Trophoblast cell (in vitro differentiated cells and primary cell): Measurements from ENCODE around the gene RNF10.
"Not testable (repeated sequence)": the region's sequence is repeated elsewhere in the genome, so short reads cannot be mapped to it uniquely, and the experiment has no call there.

ENCODE experiments used
- DNase-seq, 2 donors: peaks; one replicate each; pipeline ENCODE4 v3.0.0-alpha.2; 2016
- H2AFZ ChIP-seq: 2 replicates; pipeline ENCODE4 v1.6.1; 2013; ENCODE audit warnings: low read length, moderate library complexity, mild to moderate bottlenecking; ENCODE audit not compliant: insufficient read depth, poor library complexity
- H2AK5ac ChIP-seq: 2 replicates; pipeline ENCODE4 v1.6.1; 2013; ENCODE audit warnings: mild to moderate bottlenecking, low read length
- H2BK120ac ChIP-seq: 2 replicates; pipeline ENCODE4 v1.6.1; 2013; ENCODE audit warnings: low read length, mild to moderate bottlenecking, moderate library complexity; ENCODE audit not compliant: insufficient read depth, poor library complexity
- H2BK12ac ChIP-seq: 2 replicates; pipeline ENCODE4 v1.6.1; 2013; ENCODE audit warnings: mild to moderate bottlenecking, low read length, moderate library complexity
- H2BK5ac ChIP-seq: 2 replicates; pipeline ENCODE4 v1.6.1; 2013; ENCODE audit warnings: low read length, low read depth, moderate library complexity, mild to moderate bottlenecking; ENCODE audit not compliant: poor library complexity
- H3K14ac ChIP-seq: 2 replicates; pipeline ENCODE4 v1.6.1; 2013; ENCODE audit warnings: mild to moderate bottlenecking, low read length
- H3K18ac ChIP-seq: 2 replicates; pipeline ENCODE4 v1.6.1; 2013; ENCODE audit warnings: mild to moderate bottlenecking, low read length
- H3K23ac ChIP-seq: 2 replicates; pipeline ENCODE4 v1.6.1; 2013; ENCODE audit warnings: low read length
- H3K27ac ChIP-seq: 2 replicates; pipeline ENCODE4 v1.5.1; 2013; ENCODE audit warnings: low read depth, mild to moderate bottlenecking, inconsistent platforms, low read length, moderate library complexity
- H3K27me3 ChIP-seq: 2 replicates; pipeline ENCODE4 v1.6.1; 2013; ENCODE audit warnings: inconsistent platforms, mild to moderate bottlenecking, low read length, moderate library complexity; ENCODE audit not compliant: insufficient read depth
- H3K36me3 ChIP-seq, 2 experiments: 1 replicate in 1 of 2; 2 replicates in 1 of 2; pipeline ENCODE4 v1.6.1; 2013; ENCODE audit warnings: low read length in 2 of 2, mild to moderate bottlenecking in 2 of 2, moderate library complexity in 1 of 2; ENCODE audit not compliant: insufficient read depth in 2 of 2, control insufficient read depth in 1 of 2
- H3K4ac ChIP-seq: 2 replicates; pipeline ENCODE4 v1.6.1; 2013; ENCODE audit warnings: low read depth, mild to moderate bottlenecking, low read length, moderate library complexity
- H3K4me1 ChIP-seq, 2 experiments: 1 replicate in 1 of 2; 2 replicates in 1 of 2; pipeline ENCODE4 v1.6.1; 2013; ENCODE audit warnings: low read length in 2 of 2, mild to moderate bottlenecking in 2 of 2, moderate library complexity in 1 of 2; ENCODE audit not compliant: insufficient read depth in 2 of 2, control insufficient read depth in 1 of 2
- H3K4me2 ChIP-seq: 2 replicates; pipeline ENCODE4 v1.6.1; 2013; ENCODE audit warnings: inconsistent platforms, mild to moderate bottlenecking, low read length, moderate library complexity
- H3K4me3 ChIP-seq: 2 replicates; pipeline ENCODE4 v1.5.1; 2013; ENCODE audit warnings: mild to moderate bottlenecking, low read depth, low read length, inconsistent platforms
- H3K79me1 ChIP-seq: one replicate; pipeline ENCODE4 v1.6.1; 2013; ENCODE audit warnings: low read length
- H3K79me2 ChIP-seq: 2 replicates; pipeline ENCODE4 v1.6.1; 2013; ENCODE audit warnings: low read length, mild to moderate bottlenecking; ENCODE audit not compliant: control insufficient read depth, insufficient read depth, poor library complexity
- H3K9ac ChIP-seq: 2 replicates; pipeline ENCODE4 v1.6.1; 2013; ENCODE audit warnings: mild to moderate bottlenecking, low read length
- H3K9me3 ChIP-seq: 2 replicates; pipeline ENCODE4 v1.6.1; 2013; ENCODE audit warnings: low read depth, mild to moderate bottlenecking, control low read depth, inconsistent platforms, low read length; ENCODE audit not compliant: insufficient read depth
- H4K12ac ChIP-seq: 2 replicates; pipeline ENCODE4 v1.6.1; 2013; ENCODE audit warnings: low read depth, mild to moderate bottlenecking, low read length, moderate library complexity
- H4K8ac ChIP-seq: 2 replicates; pipeline ENCODE4 v1.6.1; 2013; ENCODE audit warnings: low read depth, mild to moderate bottlenecking, low read length, moderate library complexity
- H4K91ac ChIP-seq: one replicate; pipeline ENCODE4 v1.6.1; 2013; ENCODE audit warnings: low read depth, mild to moderate bottlenecking, low read length, moderate library complexity
- WGBS: extraction: QIAGEN DNeasy Blood & Tissue Kit; methylation state at CpG from one replicate; pipeline ENCODE4 v1.1.7; 2013; ENCODE audit warnings: missing lambda C conversion rate; ENCODE audit not compliant: insufficient read length, insufficient coverage; ENCODE audit errors: extremely low coverage; 5-methylcytosine and 5-hydroxymethylcytosine counted together

The RNF10 gene

DNA sequence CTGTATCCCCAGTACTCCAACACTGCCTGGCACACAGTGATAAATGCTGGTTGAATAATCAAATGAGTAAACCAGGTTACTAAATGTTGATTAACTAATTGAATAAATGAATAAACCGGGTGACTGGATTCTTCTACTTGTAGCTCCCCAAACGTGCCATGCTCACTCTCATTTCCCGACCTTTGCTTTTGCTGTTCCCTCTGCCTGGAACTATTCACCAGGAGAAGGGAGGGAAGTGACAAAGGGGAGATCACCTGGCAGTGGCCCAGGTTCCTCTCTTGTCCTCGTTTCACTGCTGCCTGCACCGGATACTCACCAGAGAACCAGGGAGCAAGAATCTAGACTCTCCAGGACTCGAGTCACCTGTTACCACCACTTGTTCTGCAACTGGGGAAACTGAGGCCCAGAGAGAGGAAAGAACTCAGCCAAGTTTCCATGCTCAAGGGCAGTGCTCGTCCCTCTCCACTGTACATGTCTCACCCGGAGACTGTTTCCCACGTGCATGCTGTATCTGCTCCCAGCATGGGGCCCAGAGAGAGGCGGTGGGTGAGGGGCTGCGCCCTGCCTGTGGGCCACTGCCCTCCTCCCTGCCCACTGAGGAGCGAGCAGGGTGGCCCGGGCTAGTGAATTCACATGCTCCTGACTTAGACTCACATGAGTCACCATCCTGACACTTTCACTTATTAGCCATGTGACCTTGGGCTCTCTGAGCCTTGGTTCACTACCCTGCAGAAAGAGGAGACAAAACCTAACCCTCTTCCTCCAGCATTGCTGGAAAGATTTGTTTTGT is 64.7 kb downstream of the RNF10 start:
- no peak overlapping the region for H2BK5ac ChIP-seq
- no peak overlapping the region for H4K12ac ChIP-seq
- H2AK5ac ChIP-seq: no peak overlapping the region
- no peak overlapping the region for H3K4me3 ChIP-seq
- H2BK12ac ChIP-seq: no peak overlapping the region
- H3K4me1 ChIP-seq: no peaks in the 10 kb centered on the region
- H3K23ac ChIP-seq: no peak overlapping the region
- H3K4me2 ChIP-seq: no peak overlapping the region
- H3K79me2 ChIP-seq: no peaks in the 10 kb centered on the region
- H3K79me1 ChIP-seq: no peaks in the 10 kb centered on the region
- H3K4ac ChIP-seq: no peak overlapping the region
- H3K27me3 ChIP-seq: no peaks in the 10 kb centered on the region
- peak; percentile 8 to 34 for DNase-seq
- no peak overlapping the region for H2AFZ ChIP-seq
- no peak overlapping the region for H4K91ac ChIP-seq
- H3K9ac ChIP-seq: no peak overlapping the region
- peaks cover 2% of the 10 kb centered on the region for H3K9me3 ChIP-seq
- no peak overlapping the region for H3K18ac ChIP-seq
- H3K36me3 ChIP-seq: no peaks in the 10 kb centered on the region
- H3K14ac ChIP-seq: no peak overlapping the region
- WGBS: no CpG with 5 or more reads among the region's 13 CpGs
- H4K8ac ChIP-seq: no peak overlapping the region
- no peak overlapping the region for H2BK120ac ChIP-seq
- H3K27ac ChIP-seq: no peak overlapping the region

GRCh38 chr12:120599672-120600552 is 65.8 kb downstream of the RNF10 start:
- no CpG with 5 or more reads among the region's 23 CpGs for WGBS
- Histone ChIP-seq H2AFZ (no peak overlapping the region), H2BK12ac (no peak overlapping the region), H3K27ac (no peak overlapping the region), H2BK5ac (no peak overlapping the region), H4K8ac (no peak overlapping the region), H3K79me2 (no peaks in the 10 kb centered on the region), H3K27me3 (no peaks in the 10 kb centered on the region), H4K12ac (no peak overlapping the region), H3K79me1 (no peaks in the 10 kb centered on the region), H3K18ac (no peak overlapping the region), H3K4ac (no peak overlapping the region), H2BK120ac (no peak overlapping the region), H3K9ac (no peak overlapping the region), H3K14ac (no peak overlapping the region), H3K36me3 (no peaks in the 10 kb centered on the region), H4K91ac (no peak overlapping the region), H3K4me3 (no peak overlapping the region), H3K23ac (no peak overlapping the region), H3K4me1 (no peaks in the 10 kb centered on the region), H2AK5ac (no peak overlapping the region), H3K9me3 (peaks cover 3% of the 10 kb centered on the region), H3K4me2 (no peak overlapping the region)
- no peak for DNase-seq

GRCh38 chr12:120602416-120602815 is 68.3 kb downstream of the RNF10 start:
- H3K4ac ChIP-seq, H3K27me3 ChIP-seq, H4K8ac ChIP-seq, H2AFZ ChIP-seq, H2BK12ac ChIP-seq, H4K91ac ChIP-seq, H3K9ac ChIP-seq, H3K23ac ChIP-seq, H3K27ac ChIP-seq, H3K14ac ChIP-seq, H2BK120ac ChIP-seq, H2AK5ac ChIP-seq, H2BK5ac ChIP-seq, H3K9me3 ChIP-seq, H3K4me2 ChIP-seq, H3K36me3 ChIP-seq, H3K4me3 ChIP-seq, H4K12ac ChIP-seq, H3K4me1 ChIP-seq, H3K18ac ChIP-seq, H3K79me2 ChIP-seq, H3K79me1 ChIP-seq: not testable (repeated sequence)
- no CpG with 5 or more reads among the region's 5 CpGs for WGBS
- DNase-seq: peak in 1 of 2 donors; percentile 15

DNA sequence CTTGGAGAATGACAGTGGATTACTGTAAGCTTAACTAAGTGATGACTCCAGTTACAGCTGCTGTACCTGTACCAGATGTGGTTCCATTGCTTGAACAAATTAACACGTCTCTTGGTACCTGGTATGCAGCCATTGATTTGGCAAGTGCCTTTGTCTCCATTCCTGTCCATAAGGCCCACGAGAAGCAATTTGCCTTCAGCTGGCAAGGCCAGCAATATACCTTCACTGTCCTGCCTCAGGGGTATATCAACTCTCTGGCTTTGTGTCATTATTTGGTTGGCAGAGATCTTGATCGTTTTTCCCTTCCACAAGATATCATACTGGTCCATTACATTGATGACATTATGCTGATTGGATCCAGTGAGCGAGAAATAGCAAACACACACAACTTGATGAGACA is 76.4 kb downstream of the RNF10 start:
- no peaks in the 10 kb centered on the region for H3K79me2 ChIP-seq
- H3K27ac ChIP-seq: no peak overlapping the region
- no peak overlapping the region for H2AK5ac ChIP-seq
- H2BK120ac ChIP-seq: no peak overlapping the region
- no peak for DNase-seq
- no peak overlapping the region for H3K23ac ChIP-seq
- no CpG with 5 or more reads among the region's 4 CpGs for WGBS
- no peak overlapping the region for H3K14ac ChIP-seq
- H2BK12ac ChIP-seq: no peak overlapping the region
- no peaks in the 10 kb centered on the region for H3K9me3 ChIP-seq
- no peaks in the 10 kb centered on the region for H3K27me3 ChIP-seq
- no peak overlapping the region for H3K18ac ChIP-seq
- no peak overlapping the region for H4K12ac ChIP-seq
- H3K4me3 ChIP-seq: no peak overlapping the region
- no peaks in the 10 kb centered on the region for H3K4me1 ChIP-seq
- H2AFZ ChIP-seq: no peak overlapping the region
- H2BK5ac ChIP-seq: no peak overlapping the region
- no peak overlapping the region for H3K9ac ChIP-seq
- H3K36me3 ChIP-seq: no peaks in the 10 kb centered on the region
- H4K91ac ChIP-seq: no peak overlapping the region
- H3K4ac ChIP-seq: no peak overlapping the region
- H4K8ac ChIP-seq: no peak overlapping the region
- H3K4me2 ChIP-seq: no peak overlapping the region
- H3K79me1 ChIP-seq: no peaks in the 10 kb centered on the region
